ENCODE data around the gene CPD.

- TF ChIP-seq, protein P1, sequence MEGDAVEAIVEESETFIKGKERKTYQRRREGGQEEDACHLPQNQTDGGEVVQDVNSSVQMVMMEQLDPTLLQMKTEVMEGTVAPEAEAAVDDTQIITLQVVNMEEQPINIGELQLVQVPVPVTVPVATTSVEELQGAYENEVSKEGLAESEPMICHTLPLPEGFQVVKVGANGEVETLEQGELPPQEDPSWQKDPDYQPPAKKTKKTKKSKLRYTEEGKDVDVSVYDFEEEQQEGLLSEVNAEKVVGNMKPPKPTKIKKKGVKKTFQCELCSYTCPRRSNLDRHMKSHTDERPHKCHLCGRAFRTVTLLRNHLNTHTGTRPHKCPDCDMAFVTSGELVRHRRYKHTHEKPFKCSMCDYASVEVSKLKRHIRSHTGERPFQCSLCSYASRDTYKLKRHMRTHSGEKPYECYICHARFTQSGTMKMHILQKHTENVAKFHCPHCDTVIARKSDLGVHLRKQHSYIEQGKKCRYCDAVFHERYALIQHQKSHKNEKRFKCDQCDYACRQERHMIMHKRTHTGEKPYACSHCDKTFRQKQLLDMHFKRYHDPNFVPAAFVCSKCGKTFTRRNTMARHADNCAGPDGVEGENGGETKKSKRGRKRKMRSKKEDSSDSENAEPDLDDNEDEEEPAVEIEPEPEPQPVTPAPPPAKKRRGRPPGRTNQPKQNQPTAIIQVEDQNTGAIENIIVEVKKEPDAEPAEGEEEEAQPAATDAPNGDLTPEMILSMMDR (IDR thresholded peaks at IDR 0.05; ENCODE audit: low read depth, low read length), result no peak
- no peak for TF ChIP-seq EZH2phosphoT487 (IDR thresholded peaks at IDR 0.05; ENCODE audit: low read depth)
Measured at GRCh38 chr17:30393491-30393890, 14.8 kb downstream of the CPD start.

Measured in OCI-LY3 (cell line).